GM21447 (cell line): Measurements from ENCODE around the gene MAP1LC3B.

Source experiments
- ATAC-seq: cut with Tn5 transposase; IDR thresholded peaks from one replicate; pipeline ENCODE4 v1.9.1; 2021; ENCODE audit not compliant: unreplicated experiment

MAP1LC3B gene

GRCh38 chr16:87407511-87408112 is 15.5 kb downstream of the MAP1LC3B start:
- no peak for ATAC-seq

GRCh38 chr16:87409153-87409552 is 17.0 kb downstream of the MAP1LC3B start:
- no peak for ATAC-seq

GRCh38 chr16:87409781-87410180 is 17.6 kb downstream of the MAP1LC3B start:
- no peak for ATAC-seq

GRCh38 chr16:87410530-87410929 is 18.4 kb downstream of the MAP1LC3B start:
- ATAC-seq, result no peak

- ATAC-seq, result no peak
Measured at GRCh38 chr16:87410968-87411367, 18.8 kb downstream of the MAP1LC3B start.

- no peak for ATAC-seq
Measured at GRCh38 chr16:87411375-87412271, 19.5 kb downstream of the MAP1LC3B start.

- ATAC-seq, result no peak
Measured at GRCh38 chr16:87412371-87412995, 20.3 kb downstream of the MAP1LC3B start.

- ATAC-seq, result no peak
Measured at GRCh38 chr16:87412996-87413421, 20.9 kb downstream of the MAP1LC3B start.

GRCh38 chr16:87414251-87414680 is 22.1 kb downstream of the MAP1LC3B start:
- ATAC-seq, result no peak

- ATAC-seq, result no peak
Measured at GRCh38 chr16:87415441-87415840, 23.3 kb downstream of the MAP1LC3B start.

GRCh38 chr16:87416826-87417527 is 24.8 kb downstream of the MAP1LC3B start:
- no peak for ATAC-seq

GRCh38 chr16:87417528-87417910 is 25.4 kb downstream of the MAP1LC3B start:
- ATAC-seq, result no peak

- ATAC-seq, result no peak
Measured at GRCh38 chr16:87418216-87418615, 26.1 kb downstream of the MAP1LC3B start.

- ATAC-seq, result no peak
Measured at GRCh38 chr16:87418644-87419043, 26.5 kb downstream of the MAP1LC3B start.

- no peak for ATAC-seq
Measured at GRCh38 chr16:87420026-87421002, 28.2 kb downstream of the MAP1LC3B start.

- ATAC-seq, result no peak
Measured at GRCh38 chr16:87421003-87421912, 29.1 kb downstream of the MAP1LC3B start.

- no peak for ATAC-seq
Measured at GRCh38 chr16:87422106-87422505, 30.0 kb downstream of the MAP1LC3B start.

GRCh38 chr16:87423429-87423828 is 31.3 kb downstream of the MAP1LC3B start:
- ATAC-seq, result no peak

- ATAC-seq, result no peak
Measured at GRCh38 chr16:87424266-87424665, 32.1 kb downstream of the MAP1LC3B start.
